ENCODE measurements around the gene FAM149B1.
"Not testable (repeated sequence)": the region's sequence is repeated elsewhere in the genome, so short reads cannot be mapped to it uniquely, and the experiment has no call there.

The FAM149B1 gene

DNA sequence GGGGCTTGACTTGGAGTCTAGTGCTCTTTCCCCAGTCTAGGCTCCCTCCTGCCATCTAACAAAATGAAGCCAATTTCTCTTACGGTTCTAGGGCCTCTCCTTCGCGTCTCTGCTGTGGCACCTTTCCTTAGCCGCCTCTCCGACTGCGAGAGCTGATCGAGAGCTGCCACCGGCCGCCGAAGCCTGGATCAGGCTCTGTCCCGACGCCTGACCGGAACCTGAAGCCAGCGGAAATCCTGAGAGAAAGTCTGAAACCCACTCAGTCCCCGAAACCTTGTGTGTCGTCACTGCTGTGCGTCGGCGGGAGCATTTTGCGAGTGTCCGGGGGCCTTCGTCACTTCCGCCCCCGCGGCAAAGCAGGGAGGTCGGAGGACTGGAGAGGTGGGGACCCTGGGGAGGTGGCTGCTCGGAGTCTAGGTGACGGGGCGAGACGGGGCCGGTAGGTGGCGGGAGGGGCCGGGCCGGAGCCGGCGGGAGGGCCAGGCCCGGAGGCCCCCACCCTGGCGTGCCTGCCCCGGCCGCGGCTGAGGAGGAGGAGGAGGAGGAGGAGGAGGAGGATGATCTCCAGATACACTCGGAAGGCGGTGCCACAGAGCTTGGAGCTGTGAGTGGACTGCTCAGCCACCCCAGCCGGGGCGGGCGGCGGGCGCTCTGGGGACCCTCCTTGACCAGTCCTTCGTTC lies at the start of gene FAM149B1, which contains the start of gene ECD:
FAM149B1 (plus strand) TSS at position 337 of the 682 bp plus-strand sequence; CDS start at position 558, 221 bp downstream.
ECD (minus strand) TSS at position 226 of the 682 bp plus-strand sequence. CDS start 4,071 bp downstream, outside the sequence.
- peak; percentile 31 to 92 for DNase-seq

DNA sequence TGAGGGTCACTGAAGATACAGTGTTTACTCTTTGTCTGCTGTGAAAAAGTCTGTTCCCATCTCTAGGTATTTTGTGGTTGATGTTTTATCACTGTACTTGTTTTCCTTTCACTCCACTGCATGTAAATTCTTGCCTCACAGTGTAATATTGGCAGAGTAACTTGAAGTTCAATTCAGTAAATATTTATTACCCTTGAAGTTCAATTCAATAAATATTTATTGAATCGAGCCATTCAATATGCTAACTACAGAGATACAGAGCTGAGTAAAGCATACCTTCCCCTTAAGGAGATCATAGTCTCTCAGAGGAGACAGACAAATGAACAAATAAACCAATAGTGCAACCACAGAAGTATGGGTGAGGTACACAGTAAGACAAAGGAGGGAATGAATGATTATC lies 48.5 kb upstream of the FAM149B1 start:
- DNase-seq: no peak

DNA sequence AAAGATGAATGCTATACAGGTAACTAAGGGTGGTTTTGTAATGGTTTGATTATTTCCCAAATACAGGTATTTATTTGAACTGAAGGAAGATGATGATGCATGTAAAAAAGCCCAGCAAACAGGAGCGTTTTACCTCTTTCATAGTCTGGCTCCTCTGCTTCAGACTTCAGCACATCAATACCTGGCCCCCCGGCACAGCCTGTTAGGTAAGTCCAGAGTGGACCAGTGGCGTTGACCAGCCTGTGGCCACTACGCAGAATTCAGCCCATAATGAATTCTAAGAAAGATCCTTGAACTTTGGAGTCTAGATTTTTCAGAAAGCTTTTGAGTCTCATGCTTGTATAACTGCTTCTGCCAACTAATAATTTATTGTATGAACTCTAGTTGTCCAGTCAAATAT lies 48.0 kb upstream of the FAM149B1 start:
- no peak for DNase-seq

DNA sequence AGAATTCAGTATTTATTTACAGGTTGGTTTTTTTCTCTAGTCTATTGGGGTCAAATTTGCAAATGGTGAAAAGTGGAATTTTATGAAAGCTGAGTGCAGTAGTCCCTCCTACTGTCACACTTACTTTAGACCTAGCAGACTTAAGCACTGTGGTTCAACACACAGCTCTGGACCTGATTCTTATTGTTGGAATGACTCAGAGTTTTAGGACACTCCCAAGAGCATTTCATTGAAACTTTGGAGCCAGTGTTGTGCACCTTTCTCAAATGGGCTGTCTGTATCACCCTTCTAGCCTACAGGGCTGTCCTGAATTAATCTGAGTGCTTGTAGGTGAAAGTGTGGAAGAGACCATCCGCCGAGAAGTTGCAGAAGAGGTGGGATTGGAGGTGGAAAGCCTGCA lies 41.6 kb upstream of the FAM149B1 start:
- no peak for DNase-seq

DNA sequence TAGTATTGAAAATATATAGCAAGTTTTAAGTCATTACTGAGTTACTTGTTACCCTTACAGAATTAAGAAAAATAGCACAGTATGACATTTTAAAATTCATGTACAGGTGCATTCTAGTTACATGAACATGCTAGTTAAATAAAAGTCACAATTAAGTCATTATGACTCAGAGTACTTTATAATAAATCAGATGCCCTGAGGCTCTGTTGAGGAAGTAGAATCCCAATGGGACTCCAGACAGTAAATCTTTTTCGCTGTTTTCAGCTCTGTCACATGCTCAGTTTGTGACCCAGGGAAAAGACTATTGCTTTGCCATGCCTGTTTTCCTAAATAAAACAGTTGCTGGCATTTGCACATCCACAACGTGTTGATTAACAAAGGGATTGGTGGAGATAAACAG lies 36.6 kb upstream of the FAM149B1 start:
- no peak for DNase-seq

DNA sequence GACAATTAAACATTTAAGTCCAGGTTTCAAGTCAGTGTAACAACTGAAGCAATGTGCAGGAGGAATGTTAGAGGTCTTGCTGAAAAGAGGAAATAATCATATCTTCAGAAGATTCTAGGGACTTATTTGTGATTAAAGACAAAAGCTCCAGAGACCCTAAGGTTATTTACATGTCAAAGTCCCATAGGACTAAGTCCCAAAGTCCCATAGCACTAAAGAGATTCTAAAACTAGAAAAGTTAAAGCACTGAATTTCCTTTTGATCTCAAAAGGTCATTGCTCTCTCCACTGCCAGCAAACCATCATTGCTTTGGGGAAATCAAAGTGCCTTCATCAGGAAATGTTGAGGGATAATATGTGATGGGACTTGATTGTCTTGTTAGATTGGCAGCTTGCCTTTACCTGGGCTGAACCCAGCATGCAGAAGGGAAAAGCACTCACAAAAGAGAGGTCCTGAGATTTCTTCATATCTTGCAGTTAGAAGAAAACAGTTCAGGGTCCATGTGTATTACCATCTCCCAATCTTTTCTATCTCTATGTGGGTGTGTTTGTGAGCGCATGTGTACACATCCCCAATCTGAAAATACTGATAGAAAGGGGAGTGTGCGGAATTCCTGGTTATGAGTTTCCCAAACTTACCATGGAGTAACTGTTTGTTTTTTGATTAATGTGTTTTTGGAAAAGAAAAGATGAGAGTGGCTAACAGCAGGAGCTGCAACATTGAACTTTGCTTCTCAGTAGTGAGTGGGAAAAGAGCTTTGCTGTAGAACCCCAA lies 35.8 kb upstream of the FAM149B1 start:
- DNase-seq: no peak

DNA sequence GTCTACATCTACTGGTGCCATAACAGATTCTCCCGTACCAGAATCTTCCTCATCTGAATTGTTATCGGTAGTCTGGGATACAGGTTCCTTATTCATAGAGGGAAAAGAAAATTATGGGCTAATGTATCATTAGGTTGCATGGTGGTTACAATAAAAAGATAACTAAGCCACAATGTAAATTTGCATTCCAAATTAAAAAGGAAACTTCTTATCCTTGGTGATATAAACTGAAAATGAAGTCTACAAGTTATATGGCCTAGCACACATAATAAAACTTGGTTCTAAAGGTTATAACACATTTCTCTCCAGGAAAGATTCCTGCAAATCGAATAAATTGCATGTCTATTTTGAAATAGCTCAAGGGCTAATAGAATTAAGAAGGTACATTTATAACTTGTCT lies 33.2 kb upstream of the FAM149B1 start:
- DNase-seq: no peak

DNA sequence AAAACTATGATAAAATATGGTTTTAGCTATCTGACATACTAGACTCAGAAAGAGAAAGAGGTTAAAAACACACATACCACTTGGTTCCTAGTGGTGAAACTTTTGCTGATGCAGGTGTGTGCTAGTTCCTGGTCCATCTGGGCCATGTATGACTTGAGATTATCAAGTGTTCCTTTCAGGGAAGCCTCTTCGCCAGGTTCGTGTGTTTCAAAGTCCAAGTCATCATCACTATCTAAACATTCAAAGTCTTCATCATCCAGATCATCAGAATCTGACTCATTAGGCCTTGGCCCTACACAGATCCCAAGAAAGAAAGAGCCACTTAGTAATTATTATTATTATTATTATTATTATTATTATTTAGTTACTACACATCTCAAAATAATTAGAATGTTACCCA lies 31.3 kb upstream of the FAM149B1 start:
- DNase-seq: no peak

DNA sequence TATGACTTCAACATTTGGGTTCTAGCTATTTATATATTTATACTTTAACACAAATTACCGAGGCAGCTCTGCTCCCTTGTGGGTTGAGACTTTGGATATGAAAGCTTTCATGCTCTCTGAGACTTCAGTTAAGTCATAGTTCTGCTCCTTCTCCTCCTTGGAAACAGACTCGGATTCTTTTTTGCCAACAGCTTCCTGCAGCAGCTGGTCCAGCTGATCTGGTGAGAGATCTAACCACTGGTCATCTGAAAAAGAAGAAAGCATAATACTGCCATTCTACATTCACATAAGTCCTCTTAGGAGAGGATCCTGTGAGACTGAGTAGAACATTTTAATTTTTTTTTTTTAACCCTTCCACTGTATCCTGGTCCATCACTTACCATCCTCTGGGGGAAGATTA lies 28.7 kb upstream of the FAM149B1 start:
- no peak for DNase-seq

DNA sequence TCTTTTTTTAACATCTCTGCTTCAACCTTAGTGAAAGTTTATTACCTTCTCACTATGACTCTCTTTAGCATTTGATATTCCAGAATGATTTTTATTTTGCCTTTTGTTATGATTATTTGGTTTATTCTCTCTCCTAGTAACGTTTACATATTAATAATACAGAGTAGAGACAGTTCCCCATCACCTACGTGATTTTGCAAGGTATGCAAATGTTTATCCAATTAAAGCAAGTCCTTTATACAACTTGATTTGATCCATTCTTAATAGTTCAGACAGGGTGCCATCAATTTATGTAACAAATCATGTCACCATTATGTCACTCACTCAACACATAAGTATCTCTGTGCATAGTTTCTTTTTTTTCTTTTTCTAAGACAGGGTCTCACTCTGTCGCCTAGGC lies 26.3 kb upstream of the FAM149B1 start:
- DNase-seq: no peak

DNA sequence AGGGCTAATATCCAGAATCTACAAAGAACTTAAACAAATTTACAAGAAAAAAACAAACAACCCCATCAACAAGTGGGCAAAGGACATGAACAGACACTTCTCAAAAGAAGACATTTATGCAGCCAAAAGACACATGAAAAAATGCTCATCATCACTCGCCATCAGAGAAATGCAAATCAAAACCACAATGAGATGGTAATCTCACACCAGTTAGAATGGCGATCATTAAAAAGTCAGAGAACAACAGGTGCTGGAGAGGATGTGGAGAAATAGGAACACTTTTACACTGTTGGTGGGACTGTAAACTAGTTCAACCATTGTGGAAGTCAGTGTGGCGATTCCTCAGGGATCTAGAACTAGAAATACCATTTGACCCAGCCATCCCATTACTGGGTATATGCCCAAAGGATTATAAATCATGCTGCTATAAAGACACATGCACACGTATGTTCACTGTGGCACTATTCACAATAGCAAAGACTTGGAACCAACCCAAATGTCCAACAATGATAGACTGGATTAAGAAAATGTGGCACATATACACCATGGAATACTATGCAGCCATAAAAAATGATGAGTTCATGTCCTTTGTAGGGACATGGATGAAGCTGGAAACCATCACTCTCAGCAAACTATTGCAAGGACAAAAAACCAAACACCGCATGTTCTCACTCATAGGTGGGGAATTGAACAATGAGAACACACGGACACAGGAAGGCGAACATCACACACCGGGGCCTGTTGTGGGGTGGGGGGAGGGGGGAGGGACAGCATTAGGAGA lies 17.1 kb upstream of the FAM149B1 start:
- not testable (repeated sequence) for DNase-seq

DNA sequence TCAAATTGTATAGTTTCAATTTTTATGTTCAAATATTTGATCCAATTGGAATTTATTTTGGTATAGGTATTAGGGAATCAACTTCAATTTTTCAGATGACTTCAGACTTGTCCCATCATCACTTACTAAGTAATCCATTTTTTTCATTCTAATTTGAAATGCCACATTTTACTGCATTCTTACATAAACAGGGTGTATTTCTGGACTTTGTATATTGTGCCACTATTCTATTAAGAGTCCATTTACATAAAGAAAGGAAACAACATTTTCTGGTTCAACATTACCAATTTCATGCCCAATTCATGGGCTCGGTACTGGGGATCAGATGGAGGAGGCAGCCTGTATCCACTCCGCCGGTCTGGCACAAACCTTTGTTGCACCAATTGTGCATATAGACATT lies 15.9 kb upstream of the FAM149B1 start:
- DNase-seq: no peak

DNA sequence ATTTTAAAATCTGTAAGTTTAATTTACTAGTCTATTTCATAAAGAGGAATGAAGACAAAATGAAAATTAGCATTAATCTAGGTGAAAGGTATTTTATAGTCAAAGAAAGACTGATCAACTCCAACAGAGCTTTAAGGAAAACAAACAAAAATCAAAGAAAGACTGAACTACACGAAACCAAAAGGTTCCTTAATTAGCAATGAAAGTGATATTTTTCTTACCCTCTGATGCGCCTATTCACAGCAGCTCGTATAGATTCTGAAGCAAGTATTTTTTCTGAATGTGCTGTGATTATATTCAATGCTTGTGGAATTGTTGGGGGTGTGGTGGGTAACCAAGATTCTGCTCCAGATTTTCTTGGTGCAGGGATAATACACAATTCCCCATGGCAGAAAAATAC lies 11.9 kb upstream of the FAM149B1 start:
- DNase-seq: no peak

DNA sequence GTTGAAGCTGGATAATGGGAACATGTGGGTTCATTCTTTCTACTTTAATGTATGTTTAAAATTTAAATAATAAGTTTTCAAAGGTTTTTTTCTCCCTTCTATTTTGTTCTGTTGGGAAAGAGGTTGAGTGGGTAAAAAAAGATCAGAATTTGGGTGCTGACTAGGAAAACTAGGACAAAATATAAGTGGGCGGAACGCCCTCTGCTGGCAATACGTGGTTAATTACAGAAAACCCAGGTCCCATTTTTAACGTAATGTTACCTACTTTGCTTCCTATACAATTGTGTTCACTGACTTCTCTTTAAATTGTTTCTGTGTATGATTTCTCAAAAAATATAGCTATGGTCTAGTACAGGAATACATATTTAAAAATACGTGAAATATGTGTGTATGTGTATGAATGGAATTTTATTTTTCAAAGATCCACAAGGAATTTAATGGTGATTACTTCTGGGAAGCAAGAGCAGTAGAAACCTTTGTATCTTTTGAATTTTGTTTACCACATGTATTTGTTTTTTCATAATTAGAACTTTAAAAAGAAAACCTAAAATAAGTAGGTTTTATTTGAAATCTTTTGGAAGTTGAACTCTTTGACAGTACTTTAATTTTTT lies 8.8 kb upstream of the FAM149B1 start:
- no peak for DNase-seq

DNA sequence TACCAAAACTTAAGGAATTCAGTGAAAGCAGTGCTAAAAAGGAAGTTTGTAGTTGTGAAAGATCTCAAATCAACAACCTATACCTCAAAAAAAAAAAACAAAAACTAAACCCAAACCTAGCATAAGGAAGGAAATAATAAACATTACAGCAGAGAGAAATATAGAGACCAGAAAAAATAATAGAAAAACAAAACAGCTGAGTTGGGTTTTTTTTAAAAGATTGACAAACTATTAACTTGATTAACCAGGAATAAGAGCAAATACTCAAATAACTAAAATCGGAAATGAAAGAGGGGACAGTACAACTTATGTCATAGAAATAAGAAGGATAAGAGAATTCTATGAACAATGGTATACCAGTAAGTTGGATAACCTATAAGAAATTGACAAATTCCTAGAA lies 6.8 kb upstream of the FAM149B1 start:
- DNase-seq: no peak

DNA sequence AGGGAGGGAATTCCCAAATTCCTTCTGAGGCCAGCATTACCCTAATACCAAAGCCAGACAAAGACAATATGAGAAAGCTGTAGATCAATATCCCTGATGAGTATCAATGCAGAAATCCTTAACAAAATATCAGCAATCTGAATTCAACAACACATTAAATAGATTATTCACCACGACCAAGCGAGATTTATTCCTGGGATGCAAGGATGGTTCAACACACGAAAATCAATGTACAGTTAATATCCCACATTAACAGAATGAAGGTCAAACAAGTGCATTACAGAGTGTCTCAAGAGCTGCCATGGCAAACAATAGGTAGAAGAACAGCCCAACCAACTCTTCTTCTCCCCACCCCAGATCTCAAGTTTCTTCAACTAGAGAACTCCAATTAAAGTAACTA lies 6.3 kb upstream of the FAM149B1 start:
- no peak for DNase-seq

DNA sequence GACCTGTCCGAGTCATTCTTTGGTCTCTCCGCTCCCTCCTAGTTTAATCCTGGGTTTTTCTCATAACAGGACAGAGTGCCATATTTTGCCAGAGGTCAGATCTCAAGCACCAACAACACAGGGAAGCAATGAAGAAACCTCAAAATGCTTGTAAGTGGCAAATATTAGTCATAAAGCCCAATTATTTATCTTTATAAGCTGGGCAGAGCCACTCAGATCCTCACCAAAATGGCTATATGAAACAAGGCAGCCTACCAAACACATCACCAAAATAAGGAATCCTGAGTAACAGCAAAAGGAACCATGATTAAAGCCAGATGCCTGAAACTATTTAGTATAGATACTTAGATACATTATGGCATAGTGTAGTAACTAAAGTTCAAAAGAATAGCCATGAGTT lies 4.8 kb upstream of the FAM149B1 start:
- DNase-seq: no peak

DNA sequence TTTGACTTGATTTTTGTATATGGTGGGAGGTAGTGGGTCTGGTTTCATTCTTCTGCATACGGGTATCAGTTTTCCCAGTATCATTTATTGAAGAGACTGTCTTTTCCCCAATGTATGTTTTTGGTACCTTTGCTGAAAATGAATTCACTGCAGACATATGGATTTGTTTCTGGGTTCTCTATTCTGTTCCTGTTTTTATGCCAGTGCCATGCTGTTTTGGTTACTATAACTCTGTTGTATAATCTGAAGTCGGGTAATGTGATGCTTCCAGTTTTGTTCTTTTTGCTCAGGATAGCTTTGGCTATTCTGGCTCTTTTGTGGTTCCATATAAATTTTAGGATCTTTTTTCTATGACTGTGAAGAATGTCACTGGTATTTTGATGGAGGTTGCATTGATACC lies 947 bp upstream of the FAM149B1 start:
- DNase-seq: no peak

DNA sequence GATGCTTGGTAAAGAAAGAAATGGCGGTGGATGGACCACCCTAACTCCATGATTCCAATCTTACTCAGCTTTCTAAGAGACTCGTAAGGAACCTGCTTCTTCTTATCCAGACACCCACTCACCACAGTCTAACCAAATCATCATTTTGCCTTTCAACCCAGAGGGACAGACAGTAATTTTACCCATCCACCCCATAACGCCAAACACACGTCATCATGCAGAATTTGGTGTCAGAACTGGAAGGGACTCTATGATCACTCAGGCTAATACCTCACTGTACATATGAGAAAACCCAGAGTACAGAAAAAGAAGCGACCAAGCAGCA lies 499 bp upstream of the FAM149B1 start:
- DNase-seq: no peak

DNA sequence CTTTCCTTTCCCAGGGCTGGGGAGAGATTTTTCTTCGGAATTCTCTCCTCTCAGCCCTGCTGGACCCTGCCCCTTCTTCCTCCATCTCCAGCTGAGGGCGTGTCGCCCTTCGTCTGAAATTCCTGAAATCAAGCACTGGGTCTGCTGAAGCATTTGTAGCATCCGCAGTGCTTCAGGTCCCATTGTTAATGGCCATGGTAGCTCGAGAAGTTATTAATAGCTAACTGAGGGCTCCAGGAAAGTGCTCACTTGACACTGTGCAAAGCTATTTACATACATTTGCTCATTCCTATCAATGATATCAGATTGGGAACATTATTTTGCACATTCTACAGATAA lies 515 bp downstream of the FAM149B1 start:
- DNase-seq: no peak

DNA sequence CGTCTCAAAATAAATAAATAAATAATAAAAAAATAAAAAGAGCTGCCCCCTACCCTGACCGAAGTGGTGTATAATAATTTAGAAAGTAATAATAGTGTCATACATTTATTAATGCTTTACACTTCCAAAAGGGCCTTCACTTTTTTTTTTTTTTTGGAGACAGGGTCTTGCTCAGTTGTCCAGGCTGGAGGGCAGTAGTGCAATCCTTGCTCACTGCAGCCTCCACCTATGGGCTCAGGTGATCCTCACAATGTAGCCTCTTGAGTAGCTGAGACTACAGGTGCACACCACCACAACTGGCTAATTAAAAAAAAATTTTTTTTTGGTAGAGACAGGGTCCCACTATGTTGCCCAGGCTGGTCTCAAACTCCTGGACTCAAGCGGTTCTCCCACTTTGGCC lies 1.4 kb downstream of the FAM149B1 start:
- DNase-seq: no peak

DNA sequence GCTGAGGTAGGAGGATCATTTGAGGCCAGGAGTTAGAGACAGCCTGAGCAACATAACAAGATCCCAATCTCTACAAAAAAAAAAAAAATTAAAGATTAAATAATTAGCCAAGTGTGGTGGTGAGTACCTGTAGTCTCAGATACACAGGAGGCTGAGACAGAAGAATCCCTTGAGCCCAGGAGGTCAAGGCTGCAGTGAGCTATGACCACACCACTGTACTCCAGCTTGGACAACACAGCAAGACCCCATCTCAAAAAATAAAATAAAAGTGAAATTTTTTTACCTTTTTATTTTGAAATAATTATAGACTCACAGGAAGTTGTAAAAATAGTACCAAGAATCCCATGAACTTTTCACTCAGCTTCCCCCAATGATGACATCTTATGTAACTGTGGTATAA lies 4.9 kb downstream of the FAM149B1 start:
- DNase-seq: no peak

DNA sequence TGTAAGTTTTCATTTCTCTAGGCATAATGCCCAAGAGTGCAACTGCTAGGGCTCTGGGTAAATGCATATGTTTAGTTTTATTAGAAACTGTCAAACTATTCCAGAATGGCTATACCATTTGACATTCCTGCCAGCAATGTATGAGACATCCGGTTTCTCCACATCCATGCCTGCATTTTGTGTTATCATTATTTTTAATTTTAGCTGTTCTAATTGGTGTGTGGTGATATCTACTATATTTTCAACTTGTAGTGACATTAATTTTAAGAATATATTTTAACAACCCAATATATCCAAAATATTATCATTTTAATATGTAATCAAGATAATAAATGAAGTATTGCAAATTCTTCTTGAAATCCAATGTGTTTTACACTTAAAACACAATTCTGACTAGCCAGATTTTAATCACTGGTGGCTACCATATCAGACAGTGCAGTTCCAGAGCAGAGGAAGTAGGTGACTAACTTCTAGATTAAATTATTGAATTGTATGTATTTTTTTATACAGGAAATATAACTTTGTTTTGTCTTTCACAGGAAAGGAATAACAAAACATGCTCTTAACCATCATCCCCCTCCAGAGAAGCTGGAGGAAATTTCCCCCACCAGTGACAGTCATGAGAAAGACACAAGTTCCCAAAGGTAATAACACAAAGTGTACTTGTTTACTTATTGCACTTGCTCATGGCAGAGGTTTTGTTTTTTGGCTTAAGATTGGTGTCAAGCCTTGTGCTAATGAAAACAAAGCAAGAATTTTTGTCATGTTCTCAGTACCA lies 6.4 kb downstream of the FAM149B1 start:
- no peak for DNase-seq
